NCI-H446 treated with DMSO at 0.1 percent for 48 hours (cell line): ENCODE data around the gene CLDN15.
"Not testable (repeated sequence)": the region's sequence is repeated elsewhere in the genome, so short reads cannot be mapped to it uniquely, and the experiment has no call there.

Experiments used
- DNase-seq: peaks from one replicate; lab custom pipeline; 2025; lab: John Stamatoyannopoulos, UW

The CLDN15 gene

DNA sequence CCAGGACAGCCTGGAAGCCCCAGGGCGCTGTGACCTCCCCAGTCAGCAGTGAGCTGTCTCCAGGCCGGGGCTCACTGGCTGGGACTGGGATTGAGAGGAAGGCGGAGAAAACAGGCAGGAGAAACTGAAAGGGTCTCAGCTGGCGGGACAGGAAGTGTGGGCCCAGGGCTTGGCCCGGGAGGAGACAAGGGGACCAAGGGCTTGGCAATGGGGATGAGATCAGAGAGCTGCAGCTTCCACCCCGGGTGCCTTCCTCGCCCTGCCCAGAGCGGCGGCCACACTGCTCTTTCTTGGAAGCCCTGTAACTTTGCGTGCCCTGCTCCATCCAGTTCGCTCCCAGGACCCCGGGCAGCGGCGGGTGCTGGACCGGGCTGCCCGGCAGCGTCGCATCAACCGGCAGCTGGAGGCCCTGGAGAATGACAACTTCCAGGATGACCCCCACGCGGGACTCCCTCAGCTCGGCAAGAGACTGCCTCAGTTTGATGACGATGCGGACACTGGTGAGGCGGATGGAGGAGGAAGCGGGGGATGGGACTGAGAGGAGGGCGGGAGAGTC is 15.2 kb downstream of the CLDN15 start:
- DNase-seq: no peak

DNA sequence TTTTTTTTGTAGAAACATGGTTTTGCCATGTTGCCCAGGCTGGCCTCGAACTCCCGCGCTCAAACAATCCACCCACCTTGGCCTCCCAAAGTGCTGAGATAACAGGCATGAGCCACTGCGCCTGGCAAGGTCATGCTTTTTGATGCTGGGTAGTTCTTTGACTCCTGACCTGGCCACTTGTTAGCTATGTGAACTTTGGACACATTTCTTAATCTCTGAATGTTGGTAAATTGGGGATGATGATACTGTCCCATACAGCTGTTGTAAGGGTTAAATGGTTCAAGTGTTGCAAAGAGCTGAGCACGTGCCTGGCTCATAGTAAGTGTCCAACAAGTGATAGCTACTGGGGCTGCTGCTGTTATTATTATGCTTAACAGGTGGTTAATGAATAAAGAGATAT is 17.3 kb downstream of the CLDN15 start:
- DNase-seq: no peak

DNA sequence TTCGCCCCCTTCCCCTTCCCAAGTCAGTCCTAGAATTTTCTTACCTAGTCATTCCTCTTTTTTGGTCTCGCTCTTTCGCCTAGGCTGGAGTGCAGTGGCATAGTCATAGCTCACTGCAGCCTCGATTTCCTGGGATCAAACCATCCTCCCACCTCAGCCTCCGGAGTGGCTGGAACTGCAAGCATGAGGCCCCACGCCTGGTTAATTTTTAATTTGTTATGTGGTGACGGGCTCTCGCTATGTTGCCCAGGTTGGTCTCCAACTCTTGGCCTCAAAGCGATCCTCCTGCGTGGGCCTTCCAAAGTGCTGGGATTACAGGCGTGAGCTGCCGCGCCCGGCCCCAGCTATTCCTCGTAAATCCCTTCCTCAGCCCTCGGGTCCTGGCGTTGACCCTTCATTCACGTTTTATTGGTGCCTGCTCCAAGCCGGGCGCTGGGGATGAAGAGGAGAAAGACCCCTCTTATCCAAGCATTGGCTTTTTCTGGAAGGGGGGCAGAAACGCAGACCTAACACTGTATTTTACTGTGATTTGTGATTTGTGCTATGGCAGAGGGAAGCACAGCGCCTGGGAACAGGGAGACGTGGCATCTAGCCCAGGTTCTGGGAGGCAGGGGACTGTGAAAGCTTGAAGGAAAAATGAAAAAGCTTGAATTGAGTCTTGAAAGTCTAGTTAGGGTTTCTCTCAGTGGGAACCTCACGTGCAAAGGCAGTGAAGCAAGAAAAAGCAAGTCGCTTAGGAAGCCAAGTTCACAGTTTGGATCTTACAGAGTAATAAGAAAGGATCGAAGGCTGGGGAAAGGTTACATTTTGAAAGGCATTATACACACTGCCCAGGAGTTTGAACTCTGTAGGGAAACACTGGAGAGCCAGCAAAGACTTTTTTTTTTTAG is 19.1 kb downstream of the CLDN15 start:
- DNase-seq: no peak

DNA sequence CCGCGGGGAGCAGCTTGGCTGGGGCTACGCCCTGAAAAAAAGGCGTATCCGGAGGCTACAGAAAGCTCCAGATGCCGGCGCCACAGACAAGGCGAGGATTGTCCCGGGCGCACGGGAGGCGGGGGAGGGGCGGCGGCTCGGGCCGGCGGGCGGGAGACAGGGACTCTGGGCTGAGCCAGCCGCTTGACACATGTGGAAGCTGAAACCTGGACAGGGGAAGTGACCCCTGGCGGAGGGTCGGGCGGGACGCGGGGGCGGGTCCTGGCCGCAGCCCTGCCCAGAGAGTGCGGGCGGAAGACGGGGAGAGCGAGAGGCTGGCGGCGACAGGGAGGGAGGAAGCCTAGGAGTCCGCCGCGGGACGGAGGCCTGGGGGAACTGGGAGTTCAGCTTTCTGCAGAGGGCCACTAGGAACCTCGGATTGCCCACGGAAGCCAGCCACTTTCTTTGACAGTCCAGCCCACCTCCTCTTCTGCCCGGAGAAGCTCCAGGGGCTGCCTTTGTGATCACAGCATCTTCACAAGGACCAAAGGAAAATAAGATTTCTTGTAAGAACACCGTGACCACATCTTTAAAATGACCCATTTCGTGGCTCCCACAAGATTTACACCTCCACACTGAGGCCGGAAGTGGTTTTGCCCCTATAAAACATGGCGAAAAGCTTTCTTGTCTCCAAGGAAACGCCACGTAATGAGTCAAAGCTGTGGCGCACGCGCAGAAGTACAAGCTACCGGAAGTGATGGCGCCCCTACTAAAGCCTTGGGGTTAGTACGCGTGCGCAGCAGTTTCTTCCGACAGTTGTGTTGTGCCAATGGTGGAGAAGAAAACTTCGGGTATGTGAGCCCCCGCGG is 20.0 kb downstream of the CLDN15 start, which contains the start of the genes PLOD3 and ZNHIT1:
TSS of gene PLOD3 (minus strand) at position 194 of the 848 bp plus-strand sequence. CDS start 307 bp downstream, outside the sequence.
TSS of gene ZNHIT1 (plus strand) at position 778 of the 848 bp plus-strand sequence. CDS start at position 809, 31 bp downstream.
- DNase-seq: peak; percentile 91

DNA sequence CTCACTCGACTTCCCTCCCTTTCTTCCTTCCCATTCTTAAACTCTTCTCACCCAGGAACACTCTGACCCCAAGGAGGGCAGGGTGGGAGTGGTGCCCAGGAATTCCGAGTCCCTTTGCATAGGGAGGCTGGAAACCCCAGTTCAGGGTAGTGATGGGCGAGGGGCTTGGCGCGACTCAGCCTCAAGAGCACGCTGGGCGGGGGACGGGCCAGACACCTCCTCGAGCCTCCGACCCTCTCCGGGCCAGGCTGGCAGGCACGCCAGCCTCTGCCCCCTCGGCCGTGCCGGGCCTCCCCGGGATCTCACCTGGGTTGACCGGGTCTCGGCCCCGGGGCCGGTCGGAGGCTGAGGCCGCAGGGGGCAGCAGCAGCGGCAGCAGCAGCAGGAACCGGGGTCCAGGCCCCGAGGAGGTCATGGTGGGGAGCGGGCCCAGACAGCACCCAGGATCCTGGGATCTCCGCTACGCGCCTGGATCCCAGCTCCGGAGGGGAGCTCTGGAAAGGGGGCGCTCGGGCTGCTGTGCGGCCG is 20.7 kb downstream of the CLDN15 start:
- no peak for DNase-seq

DNA sequence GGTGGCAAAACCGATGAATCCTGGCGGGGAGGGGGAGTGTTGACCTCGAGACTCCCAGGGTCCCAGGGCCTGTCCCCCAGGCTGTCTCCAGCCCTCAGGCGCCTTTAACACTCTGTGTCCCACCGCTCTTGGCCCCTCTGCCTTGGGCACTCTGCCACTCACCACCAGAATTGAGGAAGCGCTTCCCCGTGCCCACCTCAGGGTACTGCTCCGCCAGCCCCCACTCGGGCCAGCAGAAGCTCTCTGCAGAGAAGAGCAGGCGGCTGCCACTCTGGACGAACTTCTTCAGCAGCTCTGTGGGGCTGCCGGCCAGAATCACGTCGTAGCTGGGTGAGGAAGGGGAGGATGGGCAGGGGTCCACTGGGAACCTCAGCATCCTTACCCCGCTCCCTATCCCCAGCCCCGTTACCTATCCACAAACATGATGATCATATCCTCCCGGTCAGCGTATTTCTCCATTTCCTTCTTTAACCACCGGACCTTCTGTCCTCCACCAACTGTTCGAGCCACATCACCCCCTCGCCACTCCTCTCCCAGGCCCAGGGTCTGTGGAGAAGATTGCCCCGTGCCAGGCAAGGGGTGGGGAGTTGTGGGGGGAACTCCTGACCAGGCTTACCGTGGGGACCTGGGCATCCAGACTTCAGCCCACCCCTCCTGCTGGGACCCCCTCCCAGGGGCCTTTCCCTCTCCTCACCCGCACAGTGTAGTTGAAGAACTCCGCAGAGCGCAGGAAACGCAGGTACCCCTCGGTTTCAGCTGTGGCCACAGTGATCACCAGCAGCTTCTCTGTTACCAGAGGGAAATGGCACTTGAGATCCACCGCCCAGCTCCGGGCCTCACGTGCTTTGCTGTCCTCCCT is 21.4 kb downstream of the CLDN15 start:
- DNase-seq: no peak

DNA sequence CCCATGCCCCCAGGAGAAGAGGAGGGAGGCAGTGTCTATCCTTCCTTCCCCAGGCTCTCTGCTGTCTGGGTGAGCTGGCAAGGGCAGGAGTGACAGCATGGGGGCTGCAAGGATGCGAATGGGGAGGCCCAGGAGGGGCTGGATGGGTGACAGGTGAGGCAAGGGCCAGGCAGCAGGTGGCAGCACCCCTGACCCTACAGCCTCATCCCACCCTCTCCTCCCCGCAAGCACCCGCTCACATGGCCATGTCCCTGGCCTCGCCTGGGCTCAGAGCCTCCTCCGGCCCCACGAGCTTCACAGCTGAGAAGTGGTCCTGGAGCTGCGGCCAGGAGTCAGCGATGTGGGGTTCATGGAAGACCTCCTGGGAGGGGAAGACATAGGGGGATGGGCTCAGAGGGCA is 25.6 kb downstream of the CLDN15 start:
- no peak for DNase-seq

DNA sequence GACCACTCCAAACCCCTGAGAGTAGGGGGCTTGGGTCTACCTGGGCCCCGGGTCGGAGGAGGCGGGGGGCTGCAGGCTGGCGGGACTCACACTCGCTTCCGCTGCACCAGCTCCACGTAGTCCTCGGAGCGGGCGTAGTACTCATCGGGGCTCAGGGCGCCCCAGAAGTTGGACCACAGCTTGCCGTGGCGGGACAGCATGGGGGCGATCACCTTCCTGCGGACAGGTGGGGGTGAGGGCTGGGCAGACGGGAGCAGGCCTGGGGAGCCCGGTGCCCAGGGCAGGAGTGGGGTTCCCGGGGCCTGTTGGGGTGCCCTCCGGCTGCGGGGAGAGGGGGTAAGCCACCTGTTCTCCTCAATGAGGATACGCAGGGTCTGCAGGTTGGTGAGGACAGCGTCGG is 26.1 kb downstream of the CLDN15 start:
- no peak for DNase-seq

DNA sequence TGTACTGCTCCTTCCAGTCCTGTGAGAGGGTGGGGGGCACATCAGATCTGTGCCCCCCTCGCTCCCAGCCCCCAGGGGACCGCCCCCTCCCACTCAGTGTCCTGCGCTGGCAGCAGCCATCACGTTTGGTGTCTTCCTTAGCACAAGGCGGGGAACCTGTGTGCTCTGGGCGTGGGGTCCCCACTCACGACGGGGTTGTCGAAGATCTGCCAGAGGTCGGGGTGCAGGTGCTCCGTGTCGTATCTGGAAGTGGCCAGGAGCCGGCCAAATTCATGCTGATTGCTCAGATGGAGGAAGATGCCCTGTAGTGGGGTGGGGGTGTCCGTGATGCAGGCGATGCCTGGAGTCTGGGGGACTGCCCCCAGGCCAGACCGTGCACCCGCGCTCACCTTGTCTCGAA is 27.5 kb downstream of the CLDN15 start:
- DNase-seq: no peak

DNA sequence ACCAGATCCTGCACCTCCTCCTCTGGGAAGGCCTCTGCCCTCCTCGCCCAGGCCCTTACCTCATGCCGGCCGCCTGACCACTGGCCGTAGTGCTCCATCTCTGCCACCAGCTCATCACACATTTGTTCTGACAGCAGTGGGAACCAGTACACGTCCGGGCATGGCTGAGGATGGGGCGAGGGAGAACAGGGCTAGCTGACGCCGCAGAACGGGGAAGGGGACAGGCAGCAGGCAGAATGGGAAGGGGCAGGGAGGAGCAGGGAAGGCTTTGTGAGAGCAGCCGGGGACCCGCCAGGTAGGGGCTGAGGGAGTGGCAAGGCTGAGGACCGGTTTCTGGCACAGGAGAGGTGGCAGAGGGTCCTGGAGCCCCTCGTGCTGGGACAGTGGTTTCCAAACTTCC is 28.8 kb downstream of the CLDN15 start:
- DNase-seq: no peak

DNA sequence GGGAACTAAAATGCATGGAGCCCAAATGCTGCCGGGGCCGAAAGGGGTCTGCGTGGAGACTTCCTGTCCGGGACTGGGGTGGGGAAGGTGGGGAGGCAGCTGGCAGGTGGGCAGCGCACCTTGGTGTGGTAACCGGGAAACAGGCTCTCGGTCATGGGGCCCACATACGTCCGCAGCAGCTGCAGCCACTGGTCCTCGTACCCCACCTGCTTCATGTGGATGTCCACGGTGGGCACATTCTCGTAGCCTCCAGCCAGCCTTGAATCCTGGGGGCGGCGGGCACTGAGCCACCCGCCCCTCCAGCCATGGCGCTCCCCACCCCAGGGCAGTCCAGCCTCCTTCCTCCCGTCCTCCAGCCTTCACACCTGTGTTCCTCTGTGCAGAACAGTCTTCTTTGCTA is 30.1 kb downstream of the CLDN15 start:
- DNase-seq: no peak

DNA sequence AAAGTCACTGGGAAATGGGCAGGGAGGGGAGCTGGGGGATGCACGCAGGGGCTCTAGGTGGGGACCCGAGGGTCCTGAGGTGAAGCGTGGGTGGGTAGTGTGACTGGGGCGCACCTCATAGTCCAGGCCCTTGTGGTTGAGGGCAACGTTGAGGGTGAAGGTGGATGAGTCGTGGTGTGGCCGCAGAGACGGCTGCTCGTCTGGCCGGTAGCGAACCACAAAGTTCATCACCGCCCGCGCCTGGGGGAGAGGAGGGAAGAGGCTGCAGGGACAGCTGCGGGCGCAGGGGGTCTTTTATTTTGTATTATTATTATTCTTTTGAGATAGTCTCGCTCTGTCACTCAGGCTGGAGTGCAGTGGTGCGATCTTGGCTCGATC is 30.9 kb downstream of the CLDN15 start:
- DNase-seq: no peak

DNA sequence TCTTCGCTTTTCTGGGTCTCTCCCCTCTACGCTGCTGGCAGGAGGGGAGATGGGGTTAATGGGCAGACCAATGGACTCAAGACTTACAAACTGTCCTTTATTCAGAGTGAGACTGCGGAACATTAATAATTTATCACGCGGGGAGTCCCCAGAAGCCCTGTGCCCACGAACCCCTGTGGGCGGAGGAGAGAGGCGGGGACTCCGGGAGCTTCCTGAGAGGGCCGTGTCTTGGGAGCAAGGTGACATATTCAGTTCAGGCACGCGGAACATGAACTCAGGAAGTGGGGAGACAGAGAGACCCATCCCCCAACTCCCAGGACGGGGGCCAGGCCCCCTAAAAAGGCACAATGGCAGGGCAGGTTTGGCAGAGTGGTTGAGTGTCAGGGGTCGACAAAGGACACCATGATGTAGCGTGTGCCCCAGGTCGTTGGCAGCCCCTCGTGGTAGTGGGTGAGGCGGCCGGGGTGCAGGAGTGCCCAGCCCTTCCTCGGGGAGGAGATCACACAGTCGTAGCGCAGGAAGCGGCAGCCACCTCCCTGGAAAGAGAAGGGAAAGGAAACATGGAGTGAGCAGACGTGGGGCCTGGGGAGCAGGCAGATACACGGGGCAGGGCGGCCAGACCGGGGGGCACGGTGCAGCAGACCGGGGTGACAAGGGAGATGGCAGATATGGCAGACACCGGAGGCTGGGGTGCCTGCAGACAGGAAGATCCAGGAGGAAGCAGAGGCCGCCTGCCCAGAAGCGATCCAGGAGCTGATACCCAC is 31.5 kb downstream of the CLDN15 start:
- no peak for DNase-seq

DNA sequence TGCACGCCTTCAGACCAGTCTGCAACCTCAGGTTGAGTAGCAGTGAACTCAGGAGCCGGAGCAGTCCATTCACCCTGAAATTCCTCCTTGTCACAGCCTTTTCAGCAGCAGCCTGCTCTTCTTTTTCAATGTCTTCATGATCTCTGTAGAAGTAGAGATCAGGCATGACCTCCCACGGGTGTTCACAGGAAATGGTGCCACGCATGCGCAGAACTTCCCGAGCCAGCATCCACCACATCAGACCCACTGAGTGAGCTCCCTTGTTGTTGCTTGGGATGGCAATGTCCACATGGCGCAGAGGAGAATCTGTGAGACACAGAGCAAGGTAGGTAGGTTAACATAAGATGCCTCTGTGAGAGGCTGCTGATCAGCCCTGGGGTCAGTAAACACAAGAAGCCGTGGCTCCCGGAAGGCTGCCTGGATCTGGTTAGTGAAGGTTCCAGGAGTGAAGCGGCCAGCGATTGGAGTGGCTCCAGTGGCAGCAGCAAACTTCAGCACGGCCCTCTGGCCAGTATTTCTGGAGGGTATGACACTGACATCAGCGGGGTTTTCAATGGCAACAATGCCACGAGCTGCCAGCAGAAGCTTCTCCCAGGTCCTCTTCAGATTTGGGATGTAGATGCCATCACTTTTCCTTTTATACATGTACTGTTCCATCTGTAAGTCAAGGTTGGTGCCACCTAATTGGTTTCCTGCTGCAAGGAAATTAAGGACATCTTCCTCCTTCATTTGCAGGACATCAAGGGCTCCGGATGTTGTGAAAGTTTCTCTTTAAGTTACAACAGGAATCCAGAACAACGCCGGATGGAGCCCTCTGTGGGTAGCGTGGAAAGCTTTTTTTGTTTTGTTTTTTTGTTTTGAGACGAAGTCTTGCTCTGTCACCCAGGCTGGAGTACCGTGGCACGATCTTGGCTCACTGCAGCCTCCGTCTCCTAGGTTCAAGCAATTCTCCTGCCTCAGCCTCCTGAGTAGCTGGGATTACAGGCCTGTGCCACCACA is 33.6 kb downstream of the CLDN15 start:
- DNase-seq: not testable (repeated sequence)

DNA sequence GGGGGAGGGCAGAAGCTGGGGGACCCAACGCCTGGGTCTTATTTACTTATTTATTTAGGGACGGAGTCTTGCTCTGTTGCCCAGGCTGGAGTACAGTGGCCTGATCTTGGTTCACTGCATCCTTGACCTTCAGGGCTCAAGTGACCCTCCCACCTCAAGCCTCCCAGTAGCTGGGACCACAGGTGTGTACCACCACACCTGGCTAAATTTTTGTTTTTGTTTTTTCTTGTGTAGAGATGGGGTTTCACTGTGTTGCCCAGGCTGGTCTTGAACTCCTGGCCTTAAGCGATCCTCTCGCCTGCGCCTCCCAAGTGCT is 35.0 kb downstream of the CLDN15 start:
- no peak for DNase-seq

DNA sequence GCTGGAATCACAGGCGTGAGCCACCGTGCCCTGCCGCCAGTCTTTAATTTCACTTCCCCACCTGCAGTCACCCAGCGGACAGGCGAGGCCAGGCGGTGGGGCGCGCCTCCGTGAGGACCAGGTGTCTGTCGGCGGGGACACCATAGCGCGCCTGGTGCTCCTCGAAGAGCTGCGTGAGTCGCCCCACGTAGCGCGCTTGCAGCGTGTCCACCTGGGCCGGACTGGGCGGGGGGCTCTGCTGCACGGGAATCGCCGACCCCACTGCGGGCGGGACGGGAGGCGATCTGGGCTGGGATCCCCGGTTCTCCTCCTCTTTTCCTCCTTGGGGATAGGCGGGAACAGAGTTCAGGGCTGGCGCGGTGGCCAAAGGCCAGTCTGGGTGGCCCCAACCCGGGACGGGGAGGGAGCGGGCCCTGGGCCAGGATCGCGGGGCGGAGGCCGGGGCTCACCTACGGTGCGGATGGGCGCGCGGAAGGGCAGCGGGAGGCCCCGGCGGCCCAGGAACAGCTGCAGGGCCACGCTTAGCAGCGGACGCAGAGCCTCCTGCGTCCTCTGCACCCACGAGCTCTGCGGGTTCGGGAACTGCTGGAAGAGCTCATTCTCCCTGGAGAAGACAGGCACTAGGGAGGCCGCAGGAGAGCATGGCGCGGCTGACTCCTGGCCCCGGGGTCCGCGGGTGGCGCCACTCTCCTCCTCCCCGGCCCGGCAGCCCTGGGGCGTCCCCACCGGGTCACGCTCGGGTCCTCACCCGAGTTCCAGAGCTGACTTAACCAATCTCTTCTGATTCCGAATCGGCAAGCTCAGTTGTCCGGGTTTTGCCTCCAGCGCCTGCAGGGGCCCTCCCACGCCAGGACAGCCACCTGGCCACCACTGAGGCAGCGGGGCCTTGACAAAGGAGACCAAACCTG is 35.7 kb downstream of the CLDN15 start:
- DNase-seq: no peak

DNA sequence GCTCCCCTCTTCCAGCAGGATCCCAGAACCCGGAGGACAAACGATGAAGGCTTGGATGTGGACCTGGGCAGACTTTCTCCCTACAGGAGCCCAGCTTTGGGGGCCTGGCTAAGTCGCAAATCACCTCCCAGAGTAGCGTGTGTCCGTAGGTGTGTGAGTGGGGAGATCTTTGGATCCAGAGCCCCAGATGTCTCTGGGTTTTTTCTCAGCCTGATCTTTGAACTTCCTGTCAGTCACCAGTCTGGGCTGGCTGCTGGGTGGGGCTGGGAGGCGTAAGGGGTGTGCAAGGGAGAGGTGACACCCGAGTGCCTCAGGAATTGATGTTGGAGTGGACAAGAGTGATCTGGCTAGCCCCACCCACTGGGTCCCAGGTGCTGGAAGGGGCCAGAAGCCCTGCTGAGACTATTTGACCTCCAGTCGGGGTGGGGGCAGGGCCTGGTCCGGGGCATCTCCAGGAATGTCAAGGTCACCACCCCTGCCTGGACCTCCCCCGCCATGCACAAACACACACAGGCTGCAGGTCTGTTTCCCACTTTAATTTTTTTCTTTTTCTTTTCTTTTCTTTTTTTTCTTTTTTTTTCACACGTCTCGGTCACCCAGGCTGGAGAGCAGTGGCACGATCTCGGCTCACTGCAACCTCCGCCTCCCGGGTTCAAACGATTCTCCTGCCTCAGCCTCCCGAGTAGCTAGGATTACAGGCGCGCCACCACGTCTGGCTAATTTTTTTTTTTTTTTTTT is 36.6 kb downstream of the CLDN15 start, which contains the start of gene MOGAT3:
TSS of gene MOGAT3 (minus strand) at position 175 of the 738 bp plus-strand sequence. CDS start 182 bp downstream, outside the sequence.
- no peak for DNase-seq

DNA sequence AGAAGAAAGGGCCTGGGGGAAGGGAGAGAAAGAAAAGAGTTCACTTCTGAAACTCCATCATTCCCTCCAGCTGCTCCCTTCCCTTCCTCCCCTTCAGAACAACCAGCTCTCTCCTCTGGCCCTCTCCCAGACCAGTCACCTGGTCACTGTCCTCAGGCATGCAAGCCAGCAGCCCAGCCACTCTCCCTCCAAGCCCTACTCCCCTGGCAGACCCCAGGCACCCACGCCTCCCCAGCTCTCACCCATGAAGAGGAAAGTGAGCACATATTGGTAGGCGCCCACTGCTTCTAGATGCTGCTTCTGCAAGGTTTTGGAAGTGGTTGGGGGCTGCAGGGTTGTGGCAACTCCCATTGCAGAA is 37.1 kb downstream of the CLDN15 start:
- no peak for DNase-seq
